Fibroblast of lung (primary cell): ENCODE measurements around the gene ANO6.

Experiments used
- EZH2 ChIP-seq: IDR thresholded peaks from 2 replicates; pipeline ENCODE4 v1.5.1; 2012; ENCODE audit warnings: low read length, control low read depth, mild to moderate bottlenecking; ENCODE audit errors: missing control alignments
- TF ChIP-seq, protein P1 (sequence below), 2 donors: IDR thresholded peaks in 1 of 2; conservative IDR thresholded peaks in 1 of 2; 1 replicate in 1 of 2; 2 replicates in 1 of 2; pipeline ENCODE4 v1.5.1; 2011 to 2012; ENCODE audit warnings: low read length in 2 of 2, control low read depth in 1 of 2, inconsistent platforms in 1 of 2, low read depth in 1 of 2, mild to moderate bottlenecking in 1 of 2

DNA sequence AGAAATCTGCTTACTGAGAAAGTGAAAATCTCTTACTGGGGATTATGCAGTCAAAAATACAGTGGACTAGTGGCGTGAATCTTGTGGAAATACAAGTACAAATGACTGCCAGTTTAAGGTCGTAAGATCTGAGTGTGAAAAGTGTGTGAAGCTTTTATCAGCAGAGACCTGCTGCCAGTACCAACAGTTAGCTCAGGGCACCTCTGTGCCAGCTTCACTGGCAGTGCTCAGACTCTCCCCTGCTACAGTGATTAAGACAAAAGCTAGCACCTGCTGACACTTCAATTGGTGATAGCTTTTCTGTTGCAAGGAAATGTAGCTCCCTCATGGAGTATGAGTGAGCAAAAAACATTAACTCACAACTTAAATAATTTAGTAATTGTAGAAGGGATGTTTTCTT is 185.1 kb downstream of the ANO6 start:
- TF ChIP-seq, protein P1, sequence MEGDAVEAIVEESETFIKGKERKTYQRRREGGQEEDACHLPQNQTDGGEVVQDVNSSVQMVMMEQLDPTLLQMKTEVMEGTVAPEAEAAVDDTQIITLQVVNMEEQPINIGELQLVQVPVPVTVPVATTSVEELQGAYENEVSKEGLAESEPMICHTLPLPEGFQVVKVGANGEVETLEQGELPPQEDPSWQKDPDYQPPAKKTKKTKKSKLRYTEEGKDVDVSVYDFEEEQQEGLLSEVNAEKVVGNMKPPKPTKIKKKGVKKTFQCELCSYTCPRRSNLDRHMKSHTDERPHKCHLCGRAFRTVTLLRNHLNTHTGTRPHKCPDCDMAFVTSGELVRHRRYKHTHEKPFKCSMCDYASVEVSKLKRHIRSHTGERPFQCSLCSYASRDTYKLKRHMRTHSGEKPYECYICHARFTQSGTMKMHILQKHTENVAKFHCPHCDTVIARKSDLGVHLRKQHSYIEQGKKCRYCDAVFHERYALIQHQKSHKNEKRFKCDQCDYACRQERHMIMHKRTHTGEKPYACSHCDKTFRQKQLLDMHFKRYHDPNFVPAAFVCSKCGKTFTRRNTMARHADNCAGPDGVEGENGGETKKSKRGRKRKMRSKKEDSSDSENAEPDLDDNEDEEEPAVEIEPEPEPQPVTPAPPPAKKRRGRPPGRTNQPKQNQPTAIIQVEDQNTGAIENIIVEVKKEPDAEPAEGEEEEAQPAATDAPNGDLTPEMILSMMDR (conservative IDR thresholded peaks at IDR 0.05 in 1 of 2, IDR thresholded peaks at IDR 0.05 in 1 of 2; ENCODE audit: low read depth in 1 of 2, low read length in 2 of 2) = no peak
- no peak for TF ChIP-seq EZH2
